ENCODE results near the gene AP3B1. TPM values are rescaled to one million over a fixed set of nuclear protein-coding genes. Genes with fewer than 3 reads are reported as not detected.
A peak's percentile ranks its signal among the peaks of the same experiment; 100 is the strongest.

The AP3B1 gene
- total RNA-seq, 2 experiments from 2014 or later: 32.5 to 39.5 TPM

GRCh38 chr5:78320401-78320800 lies 25.9 kb upstream of the AP3B1 start:
- Histone ChIP-seq H3K36me3 (ENCODE audit: insufficient read depth, low read length) (no peaks in the 10 kb centered on the region), H3K4me1 (ENCODE audit: insufficient read depth, low read length, poor library complexity, severe bottlenecking) (no peaks in the 10 kb centered on the region), H2AFZ (ENCODE audit: low read length) (no peak overlapping the region), H3K9me2 (ENCODE audit: insufficient read depth, low read length) (no peaks in the 10 kb centered on the region), H4K20me1 (ENCODE audit: insufficient read depth, low read length) (no peaks in the 10 kb centered on the region), H3K9me3 (ENCODE audit: low read length) (no peaks in the 10 kb centered on the region), H3K79me2 (ENCODE audit: insufficient read depth, low read depth, low read length) (no peaks in the 10 kb centered on the region), H3K27ac (ENCODE audit: low read depth, low read length, poor library complexity, severe bottlenecking) (no peak overlapping the region), H3K4me3 (ENCODE audit: low read depth, low read length, poor library complexity, severe bottlenecking) (no peak overlapping the region), H3K4me2 (ENCODE audit: low read length) (no peak overlapping the region)
- peak; percentile 32 for DNase-seq (ENCODE audit: low spot score)
- peak; percentile 78 for TF ChIP-seq CTCF (conservative IDR thresholded peaks at IDR 0.05; ENCODE audit: low read length)
- TF ChIP-seq EZH2phosphoT487 (IDR thresholded peaks at IDR 0.05; ENCODE audit: borderline replicate concordance, low read depth, low read length): no peak
- POLR2A ChIA-PET: interaction anchor here (0.7 kb wide), 1 partner anchor 89 kb away, joined by 3 read pairs; no protein-coding TSS in a partner anchor
- CTCF ChIA-PET (ENCODE audit: unreplicated experiment): no interaction called here
- intact Hi-C loops (cut with micrococcal nuclease; ENCODE audit: unreplicated experiment): no loop called here
- no TSS peak for BruUV-seq (replicated peaks)

- H3K27ac ChIP-seq (ENCODE audit: low read depth, low read length, poor library complexity, severe bottlenecking): no peak overlapping the region
- no peak for DNase-seq (ENCODE audit: low spot score)
- no peaks in the 10 kb centered on the region for H3K4me1 ChIP-seq (ENCODE audit: insufficient read depth, low read length, poor library complexity, severe bottlenecking)
- no peak overlapping the region for H2AFZ ChIP-seq (ENCODE audit: low read length)
- H4K20me1 ChIP-seq (ENCODE audit: insufficient read depth, low read length): no peaks in the 10 kb centered on the region
- no TSS peak for BruUV-seq (replicated peaks)
- no peak overlapping the region for H3K4me3 ChIP-seq (ENCODE audit: low read depth, low read length, poor library complexity, severe bottlenecking)
- POLR2A ChIA-PET: no interaction called here
- no peaks in the 10 kb centered on the region for H3K79me2 ChIP-seq (ENCODE audit: insufficient read depth, low read depth, low read length)
- no peak for TF ChIP-seq EZH2phosphoT487 (IDR thresholded peaks at IDR 0.05; ENCODE audit: borderline replicate concordance, low read depth, low read length)
- no peak for TF ChIP-seq CTCF (conservative IDR thresholded peaks at IDR 0.05; ENCODE audit: low read length)
- H3K9me3 ChIP-seq (ENCODE audit: low read length): no peaks in the 10 kb centered on the region
- H3K9me2 ChIP-seq (ENCODE audit: insufficient read depth, low read length): no peaks in the 10 kb centered on the region
- H3K36me3 ChIP-seq (ENCODE audit: insufficient read depth, low read length): no peaks in the 10 kb centered on the region
- no peak overlapping the region for H3K4me2 ChIP-seq (ENCODE audit: low read length)
- CTCF ChIA-PET (ENCODE audit: unreplicated experiment): no interaction called here
- intact Hi-C loops (cut with micrococcal nuclease; ENCODE audit: unreplicated experiment): no loop called here
These were observed 23.8 kb upstream of the AP3B1 start for GRCh38 chr5:78318337-78318736.

GRCh38 chr5:78317515-78317914 lies 23.0 kb upstream of the AP3B1 start:
- Histone ChIP-seq H3K4me3 (ENCODE audit: low read depth, low read length, poor library complexity, severe bottlenecking) (no peak overlapping the region), H3K4me1 (ENCODE audit: insufficient read depth, low read length, poor library complexity, severe bottlenecking) (no peaks in the 10 kb centered on the region), H3K9me3 (ENCODE audit: low read length) (no peaks in the 10 kb centered on the region), H3K4me2 (ENCODE audit: low read length) (no peak overlapping the region), H2AFZ (ENCODE audit: low read length) (no peak overlapping the region), H3K9me2 (ENCODE audit: insufficient read depth, low read length) (no peaks in the 10 kb centered on the region), H3K27ac (ENCODE audit: low read depth, low read length, poor library complexity, severe bottlenecking) (no peak overlapping the region), H4K20me1 (ENCODE audit: insufficient read depth, low read length) (no peaks in the 10 kb centered on the region), H3K79me2 (ENCODE audit: insufficient read depth, low read depth, low read length) (no peaks in the 10 kb centered on the region), H3K36me3 (ENCODE audit: insufficient read depth, low read length) (no peaks in the 10 kb centered on the region)
- intact Hi-C loops (cut with micrococcal nuclease; ENCODE audit: unreplicated experiment): no loop called here
- DNase-seq (ENCODE audit: low spot score): no peak
- CTCF ChIA-PET (ENCODE audit: unreplicated experiment): no interaction called here
- TF ChIP-seq EZH2phosphoT487 (IDR thresholded peaks at IDR 0.05; ENCODE audit: borderline replicate concordance, low read depth, low read length): no peak
- no peak for TF ChIP-seq CTCF (conservative IDR thresholded peaks at IDR 0.05; ENCODE audit: low read length)
- POLR2A ChIA-PET: no interaction called here
- no TSS peak for BruUV-seq (replicated peaks)

Data from OCI-LY7 (cell line).